GM12891 (cell line): ENCODE measurements around the gene TRERF1.

Source experiments
- POLR2A ChIP-seq: IDR thresholded peaks from 2 replicates; pipeline ENCODE4 v1.6.1; 2011; ENCODE audit warnings: low read depth, low read length, control low read depth
- POLR2AphosphoS5 ChIP-seq: IDR thresholded peaks from 2 replicates; pipeline ENCODE4 v1.6.1; 2011; ENCODE audit warnings: low read depth, low read length, control low read depth
- TAF1 ChIP-seq: IDR thresholded peaks from 2 replicates; pipeline ENCODE4 v1.6.1; 2011; ENCODE audit warnings: low read depth, low read length, control low read depth

DNA sequence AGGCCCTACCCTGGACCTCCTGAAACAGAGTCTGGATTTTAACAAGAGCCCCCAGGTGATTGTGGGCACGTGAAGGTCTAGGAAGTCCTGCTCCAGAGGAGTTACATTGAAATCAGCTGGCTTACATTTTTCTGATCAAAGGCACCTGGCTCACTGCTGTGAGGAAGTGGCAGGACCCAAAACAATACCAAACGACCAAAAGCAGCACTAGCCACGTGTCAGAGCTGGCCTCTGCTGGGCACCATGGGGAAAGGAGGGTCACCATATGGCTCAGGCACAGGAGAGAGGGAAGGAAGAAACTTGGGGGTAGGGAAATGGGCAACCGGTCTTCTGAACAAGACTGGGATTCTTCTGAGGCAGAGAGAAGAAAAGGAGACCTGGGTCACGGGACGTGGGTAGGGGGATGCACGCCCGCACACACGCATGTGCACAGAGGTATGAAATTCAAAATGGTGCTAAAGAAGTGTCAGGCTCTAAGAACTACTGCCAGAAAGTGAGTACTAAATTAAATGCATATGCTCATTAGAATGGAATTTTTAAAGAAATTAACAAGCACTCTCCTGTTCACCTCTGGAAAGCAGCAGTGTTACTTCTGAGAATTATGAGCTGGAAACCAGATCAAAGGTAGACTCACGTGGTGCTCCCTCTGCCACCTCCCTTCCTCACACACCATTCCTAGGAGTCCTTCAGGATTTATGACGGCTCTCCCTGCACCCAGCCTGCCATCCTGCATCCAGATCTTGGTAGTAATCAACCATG is 113.6 kb downstream of the TRERF1 start:
- TF ChIP-seq POLR2A (no peak), POLR2AphosphoS5 (no peak), TAF1 (no peak)
